GM12892 (cell line): ENCODE results near the gene SEC14L3.

Experiments used
- POLR2A ChIP-seq: IDR thresholded peaks from 2 replicates; pipeline ENCODE4 v1.6.1; 2011; ENCODE audit warnings: low read depth, low read length, control low read depth
- POLR2AphosphoS5 ChIP-seq: IDR thresholded peaks from 2 replicates; pipeline ENCODE4 v1.6.1; 2011; ENCODE audit warnings: low read depth, low read length, control low read depth
- TAF1 ChIP-seq: IDR thresholded peaks from 2 replicates; pipeline ENCODE4 v1.6.1; 2011; ENCODE audit warnings: low read depth, mild to moderate bottlenecking, control low read depth, low read length, borderline replicate concordance

GRCh38 chr22:30447656-30448055, 24.2 kb downstream of the SEC14L3 start:
- TF ChIP-seq POLR2AphosphoS5 (no peak), POLR2A (no peak), TAF1 (no peak)
